ENCODE data around the gene PTPRF. TPM values are rescaled to one million over a fixed set of nuclear protein-coding genes. Genes with fewer than 3 reads are reported as not detected.

The PTPRF gene
- total RNA-seq, 2 donors from 2014 or later: 6.3 to 30.7 TPM

DNA sequence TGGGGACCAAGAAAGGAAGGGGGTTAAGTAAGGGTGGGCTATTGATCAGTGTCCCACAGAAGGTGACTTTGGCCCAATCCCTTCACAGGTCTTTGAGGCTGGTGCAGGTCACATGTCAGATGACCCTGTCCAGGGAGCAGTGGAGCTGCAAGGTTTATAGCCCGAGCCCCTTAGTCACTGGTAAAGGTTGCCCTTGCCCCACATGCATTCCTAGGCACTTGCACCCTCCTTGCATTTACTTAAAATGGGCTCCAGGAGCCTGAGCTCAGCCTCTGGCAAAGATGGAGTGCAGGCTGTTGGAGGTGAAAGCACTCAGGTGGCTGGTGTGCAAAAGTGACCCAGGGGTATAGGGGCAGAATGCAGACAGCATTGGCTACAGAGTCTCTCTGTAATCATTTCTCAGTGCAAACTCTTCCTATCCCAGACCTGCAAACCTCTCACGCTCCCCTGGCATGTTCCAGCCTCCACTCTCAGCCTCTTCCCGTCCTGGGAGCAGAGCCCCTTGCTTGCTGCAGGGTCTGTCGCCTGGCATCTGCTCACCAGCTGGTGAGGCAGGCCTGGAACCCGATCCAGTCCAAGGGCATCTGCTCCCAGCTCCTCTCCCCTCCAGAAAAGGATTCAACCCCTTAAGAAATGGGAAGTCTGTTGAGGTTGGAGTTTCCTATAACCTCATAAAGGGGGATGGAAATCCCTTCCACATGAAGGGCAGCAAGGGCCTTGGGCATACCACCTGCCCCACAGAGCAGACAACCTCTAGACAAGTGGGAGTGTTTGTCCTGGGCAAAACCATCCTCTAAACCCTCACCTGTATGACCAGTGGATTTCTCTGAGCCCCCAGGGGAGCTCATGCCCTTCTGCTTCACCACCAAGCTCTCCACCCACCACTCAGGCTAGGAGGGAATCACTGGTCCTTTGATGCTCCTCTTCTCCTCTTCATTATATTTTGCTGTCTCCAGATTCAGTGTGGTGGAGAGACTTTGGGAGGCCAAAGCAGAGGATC, 23.1 kb upstream of the PTPRF start:
- Mint-ChIP-seq H3K4me3 (no peak overlapping the region), H3K27ac (no peak overlapping the region)
- no peak for ATAC-seq (replicated peaks)

DNA sequence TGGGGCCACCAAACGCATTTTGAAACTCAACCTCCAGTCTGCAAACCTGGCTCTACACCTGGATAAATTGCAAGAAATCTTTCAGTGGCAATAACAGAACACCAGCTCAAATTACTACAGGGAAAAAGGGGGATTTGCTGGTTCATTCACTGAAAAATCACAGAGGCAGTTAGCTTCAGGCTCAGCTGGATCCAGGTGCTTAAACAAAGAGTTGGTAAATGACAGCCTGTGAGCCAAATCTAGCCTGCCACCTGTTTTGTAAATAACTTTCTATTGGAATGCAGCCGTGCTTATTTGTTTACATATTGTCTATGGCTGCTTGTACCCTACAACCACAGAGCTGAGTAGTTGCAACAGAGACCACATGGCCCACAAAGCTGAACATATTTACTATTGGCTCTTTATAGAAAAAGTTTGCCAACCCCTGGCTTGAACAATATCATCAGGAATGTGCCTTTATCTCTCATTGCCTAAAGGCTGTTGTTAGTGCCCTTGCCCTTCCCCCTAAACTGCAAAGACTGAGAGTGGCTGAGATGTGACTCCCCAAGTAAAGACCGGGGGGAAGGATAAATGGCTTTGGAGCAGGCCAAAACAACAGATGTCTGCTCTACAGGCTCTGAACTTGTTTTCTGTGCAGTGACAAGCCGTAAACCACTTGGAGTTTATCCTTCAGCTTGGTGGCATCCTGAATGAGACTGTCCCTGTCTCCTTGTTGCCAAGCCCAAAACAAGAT, 21.5 kb upstream of the PTPRF start:
- Mint-ChIP-seq H3K4me3 (peak overlapping the region; percentile 57), H3K4me1 (peaks cover 11% of the 10 kb centered on the region), H3K27ac (peak overlapping the region; percentile 75), H3K9me3 (peaks cover 4% of the 10 kb centered on the region), H3K36me3 (ENCODE audit: low read depth) (no peaks in the 10 kb centered on the region), H3K27me3 (peaks cover 15% of the 10 kb centered on the region)
- ATAC-seq (replicated peaks): no peak

More for the DNA sequence above, 23.1 kb upstream of the PTPRF start:
- Mint-ChIP-seq H3K27me3 (peaks cover 15% of the 10 kb centered on the region), H3K36me3 (ENCODE audit: low read depth) (no peaks in the 10 kb centered on the region), H3K4me1 (peaks cover 11% of the 10 kb centered on the region), H3K9me3 (peaks cover 4% of the 10 kb centered on the region)

DNA sequence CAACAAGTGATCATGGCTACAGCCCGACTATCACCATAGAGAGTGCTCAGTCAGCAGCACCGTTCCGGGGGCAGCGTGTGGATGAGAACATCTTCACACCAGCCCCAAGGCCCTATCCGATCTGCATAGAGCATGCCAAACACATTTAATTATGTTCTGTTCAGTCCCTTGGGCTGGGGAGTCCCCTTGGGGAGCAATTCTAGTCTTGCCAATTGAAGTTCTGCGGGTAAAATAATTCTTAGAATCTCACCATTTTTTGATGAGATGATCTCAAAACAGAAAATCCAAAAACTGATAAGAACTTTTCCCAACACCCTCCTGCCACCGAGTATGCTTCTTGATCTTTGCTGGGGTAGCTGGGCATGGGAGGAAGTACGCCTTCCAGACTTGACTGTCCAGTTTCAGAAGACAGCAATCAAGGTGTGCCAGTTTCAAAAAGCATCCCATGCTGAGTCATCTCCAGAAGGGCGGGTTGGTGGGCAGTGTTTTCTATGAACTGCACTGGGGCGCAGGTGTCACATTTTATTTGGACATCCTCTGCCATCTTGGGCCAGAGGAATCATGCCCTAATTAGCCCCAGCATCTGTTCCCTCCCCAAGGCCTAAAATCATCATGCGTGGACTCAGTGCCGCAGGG, 20.8 kb upstream of the PTPRF start:
- H3K4me1 Mint-ChIP-seq: peaks cover 11% of the 10 kb centered on the region
- ATAC-seq (replicated peaks): peak; percentile 90
- peaks cover 15% of the 10 kb centered on the region for H3K27me3 Mint-ChIP-seq
- H3K4me3 Mint-ChIP-seq: peak overlapping the region; percentile 57
- no peaks in the 10 kb centered on the region for H3K36me3 Mint-ChIP-seq (ENCODE audit: low read depth)
- H3K9me3 Mint-ChIP-seq: peaks cover 4% of the 10 kb centered on the region
- peak overlapping the region; percentile 75 for H3K27ac Mint-ChIP-seq

DNA sequence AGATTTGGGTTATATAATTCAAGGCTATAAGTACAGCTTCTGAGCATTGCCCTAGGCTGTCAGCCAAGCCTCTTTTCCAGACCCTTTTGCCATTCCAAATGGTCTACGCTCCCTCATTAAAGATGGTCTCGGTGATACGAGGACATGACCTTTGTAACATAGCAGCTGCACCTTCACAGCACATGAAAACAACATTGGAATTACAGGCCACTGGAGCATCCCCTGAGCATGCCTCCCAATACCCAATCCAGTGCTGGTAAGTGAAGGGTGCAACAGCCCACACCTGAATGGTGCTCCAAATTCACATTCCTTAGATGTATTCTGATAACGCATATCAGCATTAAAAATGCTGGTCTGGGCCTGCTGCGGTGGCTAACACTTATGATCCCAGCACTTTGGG, 20.1 kb upstream of the PTPRF start:
- no peak overlapping the region for H3K27ac Mint-ChIP-seq
- no peak for ATAC-seq (replicated peaks)
- no peaks in the 10 kb centered on the region for H3K36me3 Mint-ChIP-seq (ENCODE audit: low read depth)
- no peak overlapping the region for H3K4me3 Mint-ChIP-seq
- H3K4me1 Mint-ChIP-seq: peaks cover 11% of the 10 kb centered on the region
- H3K9me3 Mint-ChIP-seq: peaks cover 4% of the 10 kb centered on the region
- peaks cover 15% of the 10 kb centered on the region for H3K27me3 Mint-ChIP-seq

DNA sequence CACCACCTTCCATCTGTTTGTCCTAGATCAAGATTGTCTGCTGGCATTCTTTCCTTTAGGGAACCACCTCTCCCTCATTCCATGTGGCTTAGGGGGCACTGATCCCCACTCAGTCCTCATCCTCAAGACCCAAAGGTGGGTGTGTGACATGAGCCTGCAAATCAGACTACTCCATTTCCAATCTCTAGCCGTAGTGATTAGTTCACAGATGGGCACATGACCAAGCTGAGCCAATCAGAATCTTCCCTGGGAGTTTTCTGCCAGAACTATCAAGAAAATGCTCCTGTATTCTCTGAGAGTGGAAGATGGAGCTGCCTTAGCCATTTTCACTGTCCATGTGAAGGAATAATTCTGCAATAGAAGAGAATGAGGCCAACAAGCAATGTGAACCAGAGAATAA, 19.3 kb upstream of the PTPRF start:
- no peaks in the 10 kb centered on the region for H3K36me3 Mint-ChIP-seq (ENCODE audit: low read depth)
- no peak for ATAC-seq (replicated peaks)
- no peak overlapping the region for H3K4me3 Mint-ChIP-seq
- H3K27ac Mint-ChIP-seq: no peak overlapping the region
- H3K4me1 Mint-ChIP-seq: peaks cover 11% of the 10 kb centered on the region
- peaks cover 11% of the 10 kb centered on the region for H3K27me3 Mint-ChIP-seq
- H3K9me3 Mint-ChIP-seq: peaks cover 4% of the 10 kb centered on the region

DNA sequence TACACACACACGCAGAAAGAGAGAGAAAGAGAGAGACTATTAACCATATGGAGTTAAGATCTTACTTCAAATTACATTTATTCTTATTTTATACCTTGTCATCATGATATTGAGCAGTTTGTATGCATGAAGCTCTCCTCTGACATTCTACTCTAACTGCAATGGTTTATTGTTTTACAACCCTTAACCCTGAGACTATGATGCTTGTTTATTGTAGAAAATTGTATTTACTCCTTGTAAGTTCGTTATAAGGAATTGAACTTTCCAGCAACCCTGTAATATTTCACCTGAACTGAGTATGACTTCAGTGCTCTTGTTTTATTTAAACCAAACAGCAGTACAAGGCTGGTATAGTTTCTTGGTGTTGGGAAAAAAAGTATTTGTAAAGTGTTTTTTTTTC, 18.6 kb upstream of the PTPRF start:
- H3K27ac Mint-ChIP-seq: no peak overlapping the region
- H3K36me3 Mint-ChIP-seq (ENCODE audit: low read depth): no peaks in the 10 kb centered on the region
- H3K4me1 Mint-ChIP-seq: peaks cover 11% of the 10 kb centered on the region
- peaks cover 4% of the 10 kb centered on the region for H3K9me3 Mint-ChIP-seq
- no peak for ATAC-seq (replicated peaks)
- no peak overlapping the region for H3K4me3 Mint-ChIP-seq
- peaks cover 9% of the 10 kb centered on the region for H3K27me3 Mint-ChIP-seq

DNA sequence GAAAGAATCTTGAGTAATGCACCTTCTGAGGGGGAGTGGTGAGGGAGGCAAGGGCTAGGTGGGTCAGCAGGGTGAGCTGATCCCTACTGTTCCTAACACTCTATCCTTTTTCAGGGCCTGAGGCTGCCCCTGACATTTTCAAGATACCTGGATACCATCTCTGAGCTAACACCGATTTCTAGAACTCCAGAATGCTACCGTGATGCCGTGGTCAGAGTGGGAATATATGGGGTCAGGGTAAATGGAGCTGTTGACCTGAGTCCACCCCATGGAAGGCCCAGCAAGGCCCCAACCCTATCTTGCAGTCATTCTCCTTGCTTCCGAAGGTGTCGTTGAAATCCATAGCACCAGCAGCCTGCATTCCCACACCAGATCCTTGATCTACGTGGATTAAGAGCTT, 18.0 kb upstream of the PTPRF start:
- H3K4me1 Mint-ChIP-seq: peaks cover 11% of the 10 kb centered on the region
- H3K27me3 Mint-ChIP-seq: peaks cover 8% of the 10 kb centered on the region
- no peak overlapping the region for H3K27ac Mint-ChIP-seq
- H3K9me3 Mint-ChIP-seq: peaks cover 4% of the 10 kb centered on the region
- no peak for ATAC-seq (replicated peaks)
- no peaks in the 10 kb centered on the region for H3K36me3 Mint-ChIP-seq (ENCODE audit: low read depth)
- H3K4me3 Mint-ChIP-seq: no peak overlapping the region

DNA sequence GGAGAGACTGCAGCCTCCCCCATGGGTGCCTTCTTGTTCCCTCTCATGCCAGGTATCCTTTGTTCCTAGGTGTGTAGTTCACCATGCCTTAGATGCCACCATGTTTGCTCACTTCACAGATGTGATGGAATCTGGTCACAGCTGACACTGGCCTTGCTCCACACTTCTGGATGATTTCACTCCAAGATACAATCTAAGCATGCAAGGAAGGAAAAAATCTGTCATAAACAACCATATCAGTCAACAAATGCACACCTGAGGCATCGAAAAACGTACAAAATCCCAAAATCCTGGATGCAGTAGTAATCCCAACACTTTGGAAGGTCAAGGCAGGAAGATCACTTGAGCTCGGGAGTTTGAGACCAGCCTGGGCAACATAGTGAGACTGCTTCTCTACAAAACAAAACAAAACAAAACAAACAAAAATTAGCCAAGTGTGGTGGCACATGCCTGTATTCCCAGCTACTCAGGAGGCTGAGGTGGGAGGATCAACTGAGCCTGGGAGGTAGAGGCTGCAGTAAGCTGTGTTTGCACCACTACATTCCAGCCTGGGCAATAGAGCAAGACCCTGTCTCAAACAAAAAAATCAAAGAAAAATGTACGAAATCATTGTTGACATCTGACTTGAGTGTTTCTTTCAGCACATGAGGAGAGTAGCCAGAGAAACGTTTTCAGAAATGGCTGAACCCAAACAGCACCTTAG, 17.1 kb upstream of the PTPRF start:
- Mint-ChIP-seq H3K27me3 (peaks cover 3% of the 10 kb centered on the region), H3K4me1 (peaks cover 11% of the 10 kb centered on the region), H3K9me3 (peaks cover 4% of the 10 kb centered on the region), H3K27ac (no peak overlapping the region), H3K4me3 (no peak overlapping the region), H3K36me3 (ENCODE audit: low read depth) (no peaks in the 10 kb centered on the region)
- no peak for ATAC-seq (replicated peaks)

DNA sequence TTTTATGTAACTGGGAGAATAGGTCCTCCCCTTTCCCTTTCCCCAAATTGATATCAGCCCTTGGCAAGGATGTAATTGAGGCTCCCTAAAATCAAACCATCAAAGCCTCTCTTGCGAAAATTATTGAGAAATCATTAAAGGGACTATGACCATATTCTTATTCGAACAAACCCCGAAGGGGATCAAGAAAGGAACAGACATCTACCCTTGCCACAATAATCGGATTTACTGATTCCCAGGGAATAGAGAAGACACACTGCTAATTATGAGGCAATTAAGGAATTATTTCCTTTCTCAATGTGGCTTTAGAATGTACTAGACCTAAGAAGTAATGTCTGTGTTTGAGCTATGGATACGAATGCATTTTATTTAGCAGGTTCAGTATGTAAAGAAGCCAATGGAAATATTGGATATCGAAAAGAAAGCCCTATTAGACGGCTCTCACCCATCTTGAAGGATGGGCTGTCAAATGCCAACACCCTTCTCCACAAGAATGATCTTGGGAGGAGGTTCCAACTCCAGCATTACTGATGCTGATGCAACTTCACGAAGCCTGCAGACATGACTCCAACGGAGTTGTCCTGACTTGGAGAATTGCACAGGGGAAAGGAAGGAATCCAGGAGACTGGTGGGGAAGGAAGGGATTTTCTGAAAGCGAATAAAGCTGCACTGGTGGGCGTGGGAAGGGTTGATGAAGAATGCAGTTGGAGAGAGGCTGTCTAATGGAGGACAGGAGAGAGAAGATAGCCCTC, 11.6 kb upstream of the PTPRF start:
- Mint-ChIP-seq H3K27me3 (peaks cover 41% of the 10 kb centered on the region), H3K4me1 (no peaks in the 10 kb centered on the region), H3K9me3 (no peaks in the 10 kb centered on the region), H3K27ac (no peak overlapping the region), H3K4me3 (no peak overlapping the region), H3K36me3 (ENCODE audit: low read depth) (no peaks in the 10 kb centered on the region)
- ATAC-seq (replicated peaks): no peak

DNA sequence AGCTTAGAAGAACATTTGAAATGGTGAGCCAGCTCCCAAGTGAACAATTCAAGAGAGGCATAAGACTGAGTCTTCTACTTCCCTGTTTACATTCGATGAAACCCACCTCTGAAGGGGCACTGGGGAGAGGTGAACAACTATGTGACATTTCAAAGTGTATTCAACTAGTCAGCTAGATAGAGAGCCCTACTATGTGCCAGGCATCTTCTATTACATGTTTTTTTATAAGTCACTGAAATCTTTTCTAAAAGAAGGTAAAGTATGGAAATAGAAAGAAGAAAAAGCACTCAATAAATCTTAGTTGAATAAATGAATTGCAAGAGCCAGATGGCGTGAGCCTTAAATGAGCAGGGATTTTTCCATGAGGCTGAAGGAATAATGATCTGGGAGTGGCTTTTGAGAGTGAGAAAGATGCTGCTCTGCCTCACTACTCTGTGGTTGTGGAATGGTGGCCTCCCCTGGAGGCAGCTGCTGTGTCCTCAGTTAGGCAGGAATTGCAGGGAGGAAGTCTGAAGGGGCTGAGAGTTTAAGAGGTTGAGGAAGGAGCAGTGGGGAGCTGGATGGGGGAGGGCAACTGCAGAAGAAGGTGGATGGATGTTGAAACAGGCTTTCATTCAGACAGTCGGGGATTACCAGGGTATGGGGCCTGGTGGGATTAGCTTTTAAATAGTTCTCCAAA, 10.4 kb upstream of the PTPRF start:
- ATAC-seq (replicated peaks): no peak
- no peak overlapping the region for H3K27ac Mint-ChIP-seq
- no peak overlapping the region for H3K4me3 Mint-ChIP-seq
- H3K4me1 Mint-ChIP-seq: no peaks in the 10 kb centered on the region
- peaks cover 46% of the 10 kb centered on the region for H3K27me3 Mint-ChIP-seq
- no peaks in the 10 kb centered on the region for H3K36me3 Mint-ChIP-seq (ENCODE audit: low read depth)
- no peaks in the 10 kb centered on the region for H3K9me3 Mint-ChIP-seq

DNA sequence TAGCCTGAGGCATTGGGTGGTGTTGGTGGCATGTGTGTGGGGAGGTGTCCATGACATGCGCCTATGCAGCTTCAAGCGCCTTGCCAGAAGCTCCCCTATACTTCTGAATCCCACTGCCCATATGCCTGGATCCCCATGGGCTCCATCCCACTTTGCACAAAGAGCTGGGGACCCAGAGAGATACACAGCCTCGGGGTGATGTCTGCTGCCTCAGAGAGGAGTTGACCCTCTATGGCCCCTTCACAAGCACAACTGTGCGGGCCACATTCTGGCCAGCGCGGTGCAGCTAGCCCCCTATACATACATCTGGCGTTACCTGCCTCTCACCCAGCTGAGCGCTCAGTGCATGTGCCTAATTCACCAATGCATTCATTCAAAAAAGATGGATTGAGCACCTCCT, 9.6 kb upstream of the PTPRF start:
- Mint-ChIP-seq H3K36me3 (ENCODE audit: low read depth) (no peaks in the 10 kb centered on the region), H3K27me3 (peaks cover 50% of the 10 kb centered on the region), H3K9me3 (no peaks in the 10 kb centered on the region), H3K4me1 (no peaks in the 10 kb centered on the region), H3K4me3 (no peak overlapping the region), H3K27ac (no peak overlapping the region)
- ATAC-seq (replicated peaks): no peak

DNA sequence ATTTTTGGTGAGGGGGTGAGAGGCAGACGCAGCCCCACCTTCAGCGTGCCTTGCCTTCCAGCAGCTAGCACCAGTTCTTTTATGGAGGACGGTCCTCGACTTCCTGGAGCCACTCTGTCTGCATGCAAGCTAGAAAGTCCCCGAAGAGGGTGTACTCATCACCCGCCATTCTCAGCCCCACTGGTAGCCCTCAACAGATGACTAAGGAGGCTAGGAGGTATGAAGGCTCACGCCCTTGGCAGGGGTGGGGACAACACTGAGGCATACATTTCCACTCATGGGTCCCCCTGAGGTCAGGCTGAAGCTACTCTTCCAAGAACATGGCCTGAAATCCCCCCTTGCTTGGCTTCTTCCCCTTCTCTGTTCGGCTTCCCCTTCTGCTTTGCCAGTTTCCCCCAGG, 8.9 kb upstream of the PTPRF start:
- Mint-ChIP-seq H3K27ac (no peak overlapping the region), H3K4me1 (no peaks in the 10 kb centered on the region), H3K36me3 (ENCODE audit: low read depth) (no peaks in the 10 kb centered on the region), H3K4me3 (no peak overlapping the region), H3K9me3 (no peaks in the 10 kb centered on the region), H3K27me3 (peaks cover 48% of the 10 kb centered on the region)
- ATAC-seq (replicated peaks): no peak

DNA sequence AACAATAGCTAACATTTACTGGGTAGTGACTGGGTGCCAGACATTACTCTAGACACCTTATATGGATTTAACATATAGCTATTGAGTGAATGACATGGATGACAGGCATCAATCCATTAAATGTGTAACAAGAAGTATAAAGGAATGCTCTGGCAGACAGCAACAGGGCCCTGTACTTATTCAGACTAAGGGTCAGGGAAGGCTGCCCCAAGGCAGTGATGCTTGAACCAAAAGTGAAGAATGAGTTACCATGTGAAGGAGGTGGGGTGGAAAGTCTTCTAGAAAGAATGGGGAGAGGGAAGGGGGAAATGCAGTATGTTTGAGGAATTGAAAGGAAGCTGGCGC, 8.3 kb upstream of the PTPRF start:
- no peaks in the 10 kb centered on the region for H3K36me3 Mint-ChIP-seq (ENCODE audit: low read depth)
- no peaks in the 10 kb centered on the region for H3K9me3 Mint-ChIP-seq
- no peaks in the 10 kb centered on the region for H3K4me1 Mint-ChIP-seq
- ATAC-seq (replicated peaks): no peak
- peaks cover 46% of the 10 kb centered on the region for H3K27me3 Mint-ChIP-seq
- no peak overlapping the region for H3K27ac Mint-ChIP-seq
- H3K4me3 Mint-ChIP-seq: no peak overlapping the region
